ENCODE data around the gene CPT1C.

Gene CPT1C

DNA sequence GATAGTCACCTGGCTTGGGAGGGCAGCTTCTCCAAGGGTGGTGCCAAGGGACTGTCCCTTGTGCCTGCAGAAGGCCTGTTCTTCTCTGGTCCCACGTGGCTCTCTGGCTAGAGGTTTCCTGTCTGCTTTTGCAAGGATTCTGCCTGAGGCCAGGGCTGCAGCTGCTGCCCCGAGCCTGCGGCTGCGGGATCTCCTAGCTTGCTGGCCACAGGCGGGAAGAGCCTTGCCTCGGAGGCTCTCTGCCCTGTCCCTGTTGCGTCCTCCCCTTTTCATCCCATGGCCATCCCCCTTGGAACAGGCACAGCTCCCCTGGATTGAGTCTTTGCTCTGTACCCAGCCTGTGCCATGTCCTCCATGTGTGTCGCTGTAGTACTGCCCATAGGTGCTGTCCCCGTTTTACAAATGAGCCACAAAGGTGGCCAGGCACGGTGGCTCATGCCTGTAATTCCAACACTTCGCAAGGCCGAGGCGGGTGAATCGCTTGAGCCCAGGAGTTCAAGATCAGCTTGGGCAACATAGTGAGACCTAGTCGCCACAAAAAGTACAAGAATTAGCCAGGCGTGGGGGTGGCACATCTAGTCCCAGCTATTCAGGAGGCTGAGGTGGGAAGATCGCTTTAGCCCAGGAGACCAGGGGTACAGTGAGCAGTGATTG lies 34.3 kb upstream of the CPT1C start:
- Mint-ChIP-seq H3K4me3 (no peak overlapping the region), H3K27ac (peak overlapping the region; percentile 32), H3K27me3 (no peaks in the 10 kb centered on the region), H3K9me3 (no peaks in the 10 kb centered on the region), H3K4me1 (peaks cover 6% of the 10 kb centered on the region), H3K36me3 (peaks cover 53% of the 10 kb centered on the region)
- ATAC-seq, result no peak

DNA sequence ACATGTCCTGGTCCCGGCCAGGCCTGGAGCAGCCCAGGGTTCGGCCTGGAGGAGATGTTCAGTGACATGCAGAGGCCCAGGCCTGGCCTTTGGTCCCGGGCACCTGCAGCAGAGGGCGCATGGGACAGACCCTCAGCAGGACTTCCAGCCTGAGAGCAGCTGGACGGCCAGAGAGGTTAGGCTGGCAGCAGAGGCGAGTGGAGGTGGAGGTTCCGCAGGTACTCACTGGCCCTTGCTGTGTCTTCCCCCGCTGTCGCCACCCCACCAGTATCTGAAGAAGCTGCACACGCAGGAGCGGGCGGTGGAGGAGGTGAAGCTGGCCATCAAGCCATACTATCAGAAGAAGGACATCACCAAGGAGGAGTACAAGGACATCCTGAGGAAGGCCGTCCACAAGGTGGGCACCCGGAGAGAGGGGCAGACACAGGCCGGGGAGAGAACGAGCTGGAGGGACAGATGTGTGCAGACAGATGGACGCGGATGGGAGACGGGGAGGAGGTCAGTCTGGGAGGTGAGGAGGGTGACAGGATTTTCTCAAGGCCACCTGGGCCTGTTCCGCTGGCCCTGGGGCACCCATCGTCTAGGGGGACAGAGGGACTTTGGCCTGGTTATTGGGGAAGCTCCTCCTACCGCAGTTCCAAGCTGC lies 33.3 kb upstream of the CPT1C start:
- no peak for ATAC-seq
- H3K4me3 Mint-ChIP-seq, result no peak overlapping the region
- peaks cover 13% of the 10 kb centered on the region for H3K4me1 Mint-ChIP-seq
- H3K9me3 Mint-ChIP-seq, result no peaks in the 10 kb centered on the region
- H3K36me3 Mint-ChIP-seq, result peaks cover 56% of the 10 kb centered on the region
- no peak overlapping the region for H3K27ac Mint-ChIP-seq
- no peaks in the 10 kb centered on the region for H3K27me3 Mint-ChIP-seq

DNA sequence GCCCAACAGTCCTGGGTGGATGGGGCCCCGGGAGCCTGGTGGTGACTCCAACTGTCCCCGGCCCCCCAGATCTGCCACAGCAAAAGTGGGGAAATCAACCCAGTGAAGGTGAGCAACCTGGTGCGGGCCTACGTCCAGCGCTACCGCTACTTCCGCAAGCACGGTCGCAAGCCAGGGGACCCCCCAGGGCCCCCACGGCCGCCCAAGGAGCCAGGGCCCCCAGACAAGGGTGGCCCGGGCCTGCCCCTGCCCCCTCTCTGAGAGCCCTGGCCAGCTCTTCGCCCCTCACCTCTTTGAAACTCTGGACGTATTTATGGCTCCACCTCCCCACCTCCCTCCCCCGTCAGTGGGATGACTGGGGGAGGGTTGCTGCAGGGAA lies 32.8 kb upstream of the CPT1C start:
- no peaks in the 10 kb centered on the region for H3K9me3 Mint-ChIP-seq
- H3K27me3 Mint-ChIP-seq, result no peaks in the 10 kb centered on the region
- H3K36me3 Mint-ChIP-seq, result peaks cover 54% of the 10 kb centered on the region
- peaks cover 18% of the 10 kb centered on the region for H3K4me1 Mint-ChIP-seq
- no peak overlapping the region for H3K27ac Mint-ChIP-seq
- ATAC-seq, result no peak
- no peak overlapping the region for H3K4me3 Mint-ChIP-seq

DNA sequence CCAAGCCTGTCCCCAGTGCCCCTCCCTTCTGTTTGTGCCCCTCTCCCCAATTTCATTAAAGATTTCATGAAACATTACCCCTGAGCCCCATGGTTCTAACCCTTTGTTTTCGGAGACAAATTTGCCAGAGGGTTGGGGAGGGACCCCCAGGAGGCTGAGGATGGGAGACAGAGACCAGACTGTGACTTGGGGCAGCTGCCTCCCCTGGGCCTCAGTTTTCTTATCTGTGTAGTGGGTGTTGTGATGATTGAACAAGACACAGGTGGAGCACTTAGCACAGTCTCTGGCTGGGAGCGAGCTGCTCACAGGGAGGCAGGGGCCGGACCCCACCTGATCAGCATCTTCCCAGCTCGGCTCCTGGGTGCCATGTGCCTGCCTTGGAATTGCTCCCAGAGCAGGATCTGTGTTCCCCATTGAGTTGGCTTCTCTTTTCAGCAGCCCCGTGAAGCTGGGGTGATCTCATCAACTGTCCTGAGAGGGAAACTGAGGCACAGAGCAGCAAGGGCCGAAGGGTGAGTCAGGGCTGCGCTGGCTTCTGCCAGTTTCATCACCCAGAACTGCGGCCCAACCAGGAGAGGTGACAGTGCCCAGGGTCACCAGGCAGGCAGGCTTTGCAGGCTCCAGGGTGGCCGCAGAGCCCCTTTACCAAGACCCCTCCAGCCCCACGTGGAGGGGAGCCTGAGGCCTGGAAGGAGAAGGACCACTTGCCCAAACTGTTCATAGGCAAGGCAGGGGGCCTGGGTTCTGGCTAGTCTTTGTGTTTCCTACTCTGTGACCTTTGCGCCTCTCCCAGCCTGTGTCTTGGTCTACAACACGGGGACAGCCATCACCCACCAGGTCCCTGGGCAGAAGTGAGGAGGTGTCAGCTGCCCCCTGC lies 32.1 kb upstream of the CPT1C start:
- H3K36me3 Mint-ChIP-seq, result peaks cover 47% of the 10 kb centered on the region
- H3K27me3 Mint-ChIP-seq, result no peaks in the 10 kb centered on the region

DNA sequence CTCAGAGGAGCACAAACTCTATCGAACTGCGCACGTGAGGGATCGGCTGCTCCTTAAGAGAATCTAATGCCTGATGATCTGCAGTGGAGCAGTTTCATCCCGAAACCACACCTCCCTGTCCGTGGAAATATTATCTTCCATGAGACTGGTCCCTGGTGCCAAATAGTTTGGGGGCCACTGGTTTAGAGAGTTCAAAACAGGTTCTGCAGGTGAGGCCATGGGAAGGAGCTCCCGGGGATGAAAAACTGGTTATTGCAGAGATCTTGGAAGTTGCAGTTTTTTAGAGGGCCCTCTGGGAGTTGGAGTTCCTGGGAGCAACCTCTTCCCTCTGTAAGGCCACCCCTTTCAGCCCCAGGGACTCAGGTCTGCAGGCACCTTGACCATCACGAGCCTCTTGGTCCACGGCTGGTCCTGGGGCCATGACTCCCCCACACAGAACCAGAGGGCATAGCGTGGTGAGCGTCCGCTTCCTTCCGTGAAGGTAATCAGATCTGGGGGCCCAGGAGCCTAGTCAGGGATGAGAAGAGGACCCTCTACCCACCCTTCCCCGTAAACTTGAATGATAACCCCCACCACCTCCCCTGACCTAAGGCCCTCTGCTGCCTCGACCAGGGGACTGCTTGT lies 30.5 kb upstream of the CPT1C start:
- no peaks in the 10 kb centered on the region for H3K9me3 Mint-ChIP-seq
- no peaks in the 10 kb centered on the region for H3K27me3 Mint-ChIP-seq
- ATAC-seq, result no peak
- peaks cover 35% of the 10 kb centered on the region for H3K4me1 Mint-ChIP-seq
- no peak overlapping the region for H3K4me3 Mint-ChIP-seq
- peaks cover 40% of the 10 kb centered on the region for H3K36me3 Mint-ChIP-seq
- H3K27ac Mint-ChIP-seq, result no peak overlapping the region

More for the DNA sequence above, 32.1 kb upstream of the CPT1C start:
- Mint-ChIP-seq H3K4me3 (no peak overlapping the region), H3K9me3 (no peaks in the 10 kb centered on the region), H3K27ac (no peak overlapping the region), H3K4me1 (peaks cover 19% of the 10 kb centered on the region)
- no peak for ATAC-seq

DNA sequence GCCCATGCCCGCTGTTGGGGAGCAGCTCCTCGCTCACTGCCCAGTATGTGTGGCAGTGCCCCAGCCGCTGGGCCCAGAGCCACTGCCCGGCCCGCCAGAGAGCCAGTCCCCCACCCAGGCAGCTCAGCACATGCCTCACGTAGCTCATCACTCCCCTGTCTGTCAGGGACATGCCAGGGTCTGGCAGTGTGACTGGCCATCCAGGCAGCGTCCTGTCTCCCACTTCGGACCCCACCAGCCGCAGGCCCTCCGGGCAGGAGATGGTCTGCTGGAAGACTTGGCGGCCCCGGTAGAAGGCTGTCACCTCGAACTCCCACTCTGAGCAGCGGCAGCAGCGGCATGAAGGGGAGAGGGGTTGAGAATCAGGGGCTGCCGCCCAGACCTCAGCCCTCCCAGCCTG lies 28.9 kb upstream of the CPT1C start:
- no peak for ATAC-seq
- no peaks in the 10 kb centered on the region for H3K9me3 Mint-ChIP-seq
- no peaks in the 10 kb centered on the region for H3K27me3 Mint-ChIP-seq
- peaks cover 35% of the 10 kb centered on the region for H3K36me3 Mint-ChIP-seq
- no peak overlapping the region for H3K4me3 Mint-ChIP-seq
- H3K4me1 Mint-ChIP-seq, result peaks cover 51% of the 10 kb centered on the region
- no peak overlapping the region for H3K27ac Mint-ChIP-seq

DNA sequence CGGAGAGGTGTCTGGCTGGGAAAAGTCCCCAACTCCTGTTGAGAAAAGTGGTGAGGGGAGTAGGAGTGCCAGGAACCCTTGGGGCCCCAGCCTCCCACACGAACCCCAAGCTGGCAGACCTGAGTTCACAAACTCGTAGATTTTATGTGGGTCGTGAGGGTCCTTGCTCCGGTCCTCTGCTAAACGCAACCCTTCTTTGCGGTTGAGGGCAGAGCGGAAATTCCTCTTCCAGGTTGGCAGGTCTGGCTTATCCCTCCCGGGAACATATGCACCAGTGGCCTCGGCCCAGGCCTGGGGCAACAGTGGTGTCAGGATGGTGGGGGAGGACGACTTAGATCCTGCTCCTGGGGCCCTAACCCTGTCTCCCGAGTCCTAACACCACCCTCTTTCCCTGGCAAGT lies 27.7 kb upstream of the CPT1C start:
- Mint-ChIP-seq H3K9me3 (no peaks in the 10 kb centered on the region), H3K36me3 (peaks cover 26% of the 10 kb centered on the region), H3K27ac (peak overlapping the region; percentile 97), H3K27me3 (no peaks in the 10 kb centered on the region), H3K4me1 (peaks cover 56% of the 10 kb centered on the region), H3K4me3 (peak overlapping the region; percentile 100)
- no peak for ATAC-seq

DNA sequence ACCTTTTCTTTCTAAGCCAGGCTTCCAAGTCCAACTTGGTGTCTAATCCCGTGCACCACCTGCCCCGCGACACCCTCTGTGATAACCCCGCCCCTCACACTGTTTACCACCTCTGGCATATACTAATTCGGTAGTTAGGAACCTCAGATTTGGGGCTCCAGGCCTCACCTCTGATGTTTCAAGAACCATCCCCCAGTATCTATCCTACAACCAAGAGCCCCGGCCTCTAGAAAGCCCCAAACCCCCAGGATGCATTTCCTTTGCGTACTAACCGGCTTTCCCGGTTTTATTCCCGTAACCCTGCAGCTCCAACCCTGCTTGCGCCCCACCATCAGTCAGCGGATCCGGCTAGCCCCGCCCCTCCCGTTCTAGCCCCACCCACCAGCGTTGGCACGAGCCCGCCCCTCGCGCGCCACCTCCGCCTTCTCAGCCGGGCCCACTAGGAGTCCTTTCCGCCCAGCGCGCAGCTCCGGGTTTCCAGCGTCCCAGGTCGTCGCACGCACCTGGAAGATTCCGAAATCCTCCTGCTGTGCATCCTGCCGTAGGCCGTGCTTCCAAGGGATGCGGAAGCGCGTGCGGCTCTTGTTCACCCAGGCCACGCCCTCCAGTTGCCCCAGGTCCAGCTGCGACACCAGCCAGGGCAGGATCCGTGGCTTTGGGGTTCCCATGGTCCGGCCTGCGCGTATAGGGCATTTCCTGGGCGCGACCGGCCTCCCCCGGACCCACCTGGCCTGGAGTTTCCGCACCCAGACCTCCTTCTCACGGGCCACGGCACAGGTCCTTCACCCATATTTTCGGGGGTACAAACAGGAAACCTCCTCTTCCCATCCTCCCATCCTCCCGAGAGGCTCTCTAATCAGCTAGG lies 26.5 kb upstream of the CPT1C start:
- ATAC-seq, result peak; percentile 79
- Mint-ChIP-seq H3K36me3 (peaks cover 23% of the 10 kb centered on the region), H3K4me1 (peaks cover 56% of the 10 kb centered on the region), H3K27ac (peak overlapping the region; percentile 97), H3K9me3 (no peaks in the 10 kb centered on the region), H3K4me3 (peak overlapping the region; percentile 100), H3K27me3 (no peaks in the 10 kb centered on the region)

DNA sequence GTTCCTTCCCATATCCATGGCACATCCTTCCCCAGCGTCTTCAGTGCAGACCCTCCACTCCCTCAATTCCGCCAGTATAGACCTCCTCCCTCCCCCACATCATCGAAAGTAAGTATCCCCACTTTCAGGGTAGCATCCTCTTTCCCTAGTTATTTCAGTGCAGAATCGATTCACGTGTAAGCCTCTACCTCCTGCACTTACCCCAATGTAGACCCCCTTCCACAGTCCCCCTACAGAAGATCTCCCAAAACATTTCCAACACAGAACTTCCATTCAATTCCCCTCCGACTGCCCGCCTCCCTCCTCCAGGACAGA lies 25.9 kb upstream of the CPT1C start:
- H3K27me3 Mint-ChIP-seq, result no peaks in the 10 kb centered on the region
- H3K27ac Mint-ChIP-seq, result peak overlapping the region; percentile 97
- H3K9me3 Mint-ChIP-seq, result no peaks in the 10 kb centered on the region
- peaks cover 56% of the 10 kb centered on the region for H3K4me1 Mint-ChIP-seq
- ATAC-seq, result peak; percentile 2
- peaks cover 21% of the 10 kb centered on the region for H3K36me3 Mint-ChIP-seq
- peak overlapping the region; percentile 100 for H3K4me3 Mint-ChIP-seq

DNA sequence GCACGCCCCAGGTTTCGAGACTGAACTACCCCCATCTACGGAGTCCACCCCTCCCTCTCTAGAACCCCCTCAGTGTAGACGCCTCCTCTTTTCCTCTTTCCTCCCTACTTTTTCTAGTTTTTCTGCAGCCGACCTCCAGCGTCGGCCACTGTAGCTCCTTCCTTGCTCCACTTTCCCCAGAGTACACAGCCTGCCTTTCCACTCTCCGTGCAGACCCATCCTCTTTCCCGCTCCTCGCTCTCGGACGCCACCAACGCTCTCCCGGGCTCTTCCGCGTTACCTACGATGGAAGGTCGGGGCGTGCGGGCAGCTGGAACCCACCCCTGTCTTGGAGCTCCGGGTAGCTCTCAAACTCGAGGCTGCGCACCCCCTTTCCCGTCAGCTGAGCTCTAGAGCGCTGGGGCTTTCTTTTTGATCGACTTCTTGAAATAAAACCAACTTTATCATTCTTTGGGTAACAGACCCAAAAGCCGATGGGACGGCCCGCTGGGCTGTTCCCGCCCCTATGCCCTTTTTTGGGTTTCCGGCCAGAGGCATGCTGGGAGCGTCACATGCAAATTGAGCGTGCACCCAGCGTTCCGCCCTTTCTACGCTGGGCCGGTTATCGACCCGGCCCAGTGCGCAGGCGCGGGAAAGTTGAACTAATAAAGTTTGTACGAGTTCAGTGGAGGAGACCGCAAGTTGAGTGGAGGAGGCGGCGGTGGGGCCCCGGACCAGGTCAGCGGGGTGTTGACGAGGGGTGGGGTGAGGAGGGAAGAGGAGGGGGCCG lies 25.4 kb upstream of the CPT1C start, which contains the start of the genes BCL2L12 and IRF3:
TSS of gene BCL2L12 (plus strand) at position 583 of the 769 bp plus-strand sequence. CDS start 760 bp downstream, outside the sequence.
TSS of gene IRF3 (minus strand) at position 507 of the 769 bp plus-strand sequence. CDS start 1,019 bp downstream, outside the sequence.
- no peaks in the 10 kb centered on the region for H3K9me3 Mint-ChIP-seq
- H3K4me3 Mint-ChIP-seq, result peak within 1 kb of the TSS; percentile 100
- peak within 1 kb of the TSS; percentile 97 for H3K27ac Mint-ChIP-seq
- H3K27me3 Mint-ChIP-seq, result no peaks in the 10 kb centered on the region
- H3K4me1 Mint-ChIP-seq, result peaks cover 56% of the 10 kb centered on the region
- peaks cover 16% of the 10 kb centered on the region for H3K36me3 Mint-ChIP-seq
- peak; percentile 95 for ATAC-seq

DNA sequence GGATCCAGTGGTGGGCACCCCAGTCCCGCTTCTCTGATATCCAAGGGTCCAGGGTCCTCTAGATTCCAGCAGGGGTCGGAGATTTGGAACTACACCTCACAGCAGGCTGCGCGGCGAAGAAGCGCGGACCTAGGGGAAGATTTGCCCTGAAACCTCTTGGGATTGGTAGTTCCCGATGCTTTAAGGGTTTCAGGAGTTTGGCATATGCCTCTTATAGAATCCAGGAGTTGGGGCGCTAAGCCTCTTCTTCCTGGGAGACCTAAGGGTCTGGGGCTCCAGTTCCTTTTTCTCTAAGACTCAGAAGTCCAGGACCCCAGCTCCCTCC lies 24.8 kb upstream of the CPT1C start:
- Mint-ChIP-seq H3K27ac (peak overlapping the region; percentile 97), H3K4me3 (peak overlapping the region; percentile 100), H3K27me3 (no peaks in the 10 kb centered on the region), H3K4me1 (peaks cover 56% of the 10 kb centered on the region), H3K9me3 (no peaks in the 10 kb centered on the region), H3K36me3 (peaks cover 16% of the 10 kb centered on the region)
- no peak for ATAC-seq

DNA sequence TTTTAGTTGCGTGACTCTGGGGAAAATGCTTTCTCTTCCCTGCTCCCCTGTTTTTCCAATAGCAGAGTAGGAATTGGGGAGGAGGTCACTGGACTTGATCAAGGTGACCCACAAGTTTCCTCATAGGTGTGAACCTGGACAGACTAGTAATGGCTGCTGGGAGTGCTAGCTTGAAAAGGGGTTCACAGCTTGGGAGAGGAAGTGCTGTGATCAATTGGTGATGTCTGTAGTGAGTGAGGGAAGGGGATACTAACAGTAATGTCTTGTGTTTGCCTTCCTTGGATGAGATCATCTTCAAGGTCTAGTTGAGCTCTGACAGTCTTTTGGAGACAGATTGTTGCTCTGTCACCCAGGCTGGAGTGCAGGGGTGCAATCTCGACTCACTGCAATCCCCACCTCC lies 23.4 kb upstream of the CPT1C start:
- peak overlapping the region; percentile 97 for H3K27ac Mint-ChIP-seq
- ATAC-seq, result no peak
- no peaks in the 10 kb centered on the region for H3K27me3 Mint-ChIP-seq
- H3K4me1 Mint-ChIP-seq, result peaks cover 60% of the 10 kb centered on the region
- H3K4me3 Mint-ChIP-seq, result peak overlapping the region; percentile 100
- H3K9me3 Mint-ChIP-seq, result no peaks in the 10 kb centered on the region
- H3K36me3 Mint-ChIP-seq, result peaks cover 18% of the 10 kb centered on the region

DNA sequence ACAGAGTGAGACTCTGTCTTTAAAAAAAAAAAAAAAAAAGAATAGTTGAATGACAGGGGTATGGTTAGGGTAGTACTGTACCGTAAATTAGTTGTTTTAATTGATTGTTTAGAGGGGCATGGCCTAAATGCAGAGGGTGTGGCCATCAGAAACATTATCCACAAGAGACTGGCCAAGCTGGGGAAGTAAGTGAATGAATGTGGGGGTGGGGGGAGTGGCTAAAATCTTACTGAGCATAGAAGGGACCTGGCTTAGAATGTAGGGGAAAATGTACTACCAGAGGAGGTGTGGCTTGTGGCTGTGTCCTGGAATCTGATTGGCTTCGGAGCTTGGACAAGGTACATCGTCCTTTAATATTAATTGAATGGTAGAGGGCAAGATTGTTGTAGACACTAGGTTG lies 21.4 kb upstream of the CPT1C start:
- H3K27me3 Mint-ChIP-seq, result no peaks in the 10 kb centered on the region
- peaks cover 56% of the 10 kb centered on the region for H3K4me1 Mint-ChIP-seq
- no peak overlapping the region for H3K27ac Mint-ChIP-seq
- H3K9me3 Mint-ChIP-seq, result no peaks in the 10 kb centered on the region
- no peak overlapping the region for H3K4me3 Mint-ChIP-seq
- H3K36me3 Mint-ChIP-seq, result peaks cover 15% of the 10 kb centered on the region
- ATAC-seq, result no peak

Measured in stimulated activated memory B cell treated with anti-CD40 and anti-IgM and Interleukin-4, amounts not matched to agents 10 μg/mL and 1 μg/mL and 100 μg/mL, for 72 hours (primary cell).